MCF 10A (cell line): ENCODE measurements around the gene TAOK3. TPM values are rescaled to one million over a fixed set of nuclear protein-coding genes. Genes with fewer than 3 reads are reported as not detected.

Experiments used
- BruUV-seq: library from RNA; stranded (reverse); fragments of 400-500 nt; replicated peaks from 2 replicates; lab custom pipeline; 2021; lab: Mats Ljungman, UMichigan
- CTCF ChIA-PET: fragments of 300-600 bp; sonication (Branson Sonifier 250); formaldehyde crosslinking; extraction: SDS; loops from one replicate; lab custom pipeline; 2021; ENCODE audit warnings: antibody characterized with exemption, inconsistent platforms; lab: Yijun Ruan, JAX
- POLR2A ChIA-PET: fragments of 300-600, 350-650 bp; sonication (Branson Sonifier 250); formaldehyde crosslinking; extraction: SDS; loops from one replicate; lab custom pipeline; 2020; ENCODE audit warnings: antibody characterized with exemption, inconsistent platforms; lab: Yijun Ruan, JAX
- DNase-seq: peaks from one replicate; pipeline ENCODE4 v3.0.0-alpha.2; 2018; ENCODE audit not compliant: unreplicated experiment
- H3K27ac Mint-ChIP-seq: one replicate; pipeline ENCODE4 v1.8.0; 2022; ENCODE audit warnings: mild to moderate bottlenecking, low read depth, mixed read lengths; ENCODE audit not compliant: unreplicated experiment
- H3K27me3 Mint-ChIP-seq: one replicate; pipeline ENCODE4 v1.8.0; 2022; ENCODE audit warnings: mixed read lengths; ENCODE audit not compliant: insufficient read depth, unreplicated experiment
- H3K36me3 Mint-ChIP-seq: one replicate; pipeline ENCODE4 v1.8.0; 2022; ENCODE audit warnings: mild to moderate bottlenecking, moderate library complexity, mixed read lengths; ENCODE audit not compliant: insufficient read depth, unreplicated experiment
- H3K4me1 Mint-ChIP-seq: one replicate; pipeline ENCODE4 v1.8.0; 2022; ENCODE audit warnings: mixed read lengths; ENCODE audit not compliant: insufficient read depth, unreplicated experiment
- H3K4me3 Mint-ChIP-seq: one replicate; pipeline ENCODE4 v1.8.0; 2022; ENCODE audit warnings: mild to moderate bottlenecking, moderate library complexity, mixed read lengths; ENCODE audit not compliant: unreplicated experiment
- H3K9me3 Mint-ChIP-seq: one replicate; pipeline ENCODE4 v1.8.0; 2022; ENCODE audit warnings: mixed read lengths; ENCODE audit not compliant: unreplicated experiment
- intact Hi-C: fragments of 100-400 bp; cut with micrococcal nuclease; formaldehyde crosslinking; loops from 2 replicates; pipeline ENCODE4 v1.14.1; 2022
- total RNA-seq: library from RNA; stranded (reverse); gene quantifications from 2 replicates; pipeline ENCODE4 v1.2.3, GENCODE V29; 2022
- TF ChIP-seq, protein P1 (sequence below): fragments of 200-600 bp; IDR thresholded peaks from one replicate; pipeline ENCODE4 v1.8.0; 2022; ENCODE audit warnings: antibody characterized with exemption, mild to moderate bottlenecking; ENCODE audit not compliant: unreplicated experiment

Gene TAOK3
- total RNA-seq, 1 experiment from 2014 or later = 28.6 TPM

DNA sequence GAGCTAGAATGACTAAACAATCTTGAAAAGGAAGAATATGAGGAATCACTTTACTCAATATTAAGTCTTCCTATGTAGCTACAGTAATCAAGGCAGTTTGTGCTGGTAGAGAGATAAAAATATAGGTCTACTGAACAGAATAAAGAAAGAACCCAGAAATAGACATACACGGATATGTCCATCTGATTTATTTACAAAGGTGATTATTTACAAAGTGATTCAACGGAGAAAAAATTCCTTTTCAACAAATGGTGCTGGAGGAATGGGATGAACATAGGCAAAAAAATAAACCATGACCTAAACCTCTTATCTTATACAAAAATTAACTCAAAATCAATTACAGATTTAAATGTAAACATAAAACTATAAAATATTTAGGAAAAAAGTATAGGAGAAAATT is 36.6 kb downstream of the TAOK3 start:
- H3K27me3 Mint-ChIP-seq = no peaks in the 10 kb centered on the region
- CTCF ChIA-PET = interaction anchor here (0.6 to 0.8 kb wide), 3 partner anchors 12 to 153 kb away, joined by 3 read pairs; partner anchors contain the start of gene SUDS3
- intact Hi-C loops = no loop called here
- POLR2A ChIA-PET = no interaction called here
- H3K4me1 Mint-ChIP-seq = no peaks in the 10 kb centered on the region
- TF ChIP-seq, protein P1, sequence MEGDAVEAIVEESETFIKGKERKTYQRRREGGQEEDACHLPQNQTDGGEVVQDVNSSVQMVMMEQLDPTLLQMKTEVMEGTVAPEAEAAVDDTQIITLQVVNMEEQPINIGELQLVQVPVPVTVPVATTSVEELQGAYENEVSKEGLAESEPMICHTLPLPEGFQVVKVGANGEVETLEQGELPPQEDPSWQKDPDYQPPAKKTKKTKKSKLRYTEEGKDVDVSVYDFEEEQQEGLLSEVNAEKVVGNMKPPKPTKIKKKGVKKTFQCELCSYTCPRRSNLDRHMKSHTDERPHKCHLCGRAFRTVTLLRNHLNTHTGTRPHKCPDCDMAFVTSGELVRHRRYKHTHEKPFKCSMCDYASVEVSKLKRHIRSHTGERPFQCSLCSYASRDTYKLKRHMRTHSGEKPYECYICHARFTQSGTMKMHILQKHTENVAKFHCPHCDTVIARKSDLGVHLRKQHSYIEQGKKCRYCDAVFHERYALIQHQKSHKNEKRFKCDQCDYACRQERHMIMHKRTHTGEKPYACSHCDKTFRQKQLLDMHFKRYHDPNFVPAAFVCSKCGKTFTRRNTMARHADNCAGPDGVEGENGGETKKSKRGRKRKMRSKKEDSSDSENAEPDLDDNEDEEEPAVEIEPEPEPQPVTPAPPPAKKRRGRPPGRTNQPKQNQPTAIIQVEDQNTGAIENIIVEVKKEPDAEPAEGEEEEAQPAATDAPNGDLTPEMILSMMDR = no peak
- no peaks in the 10 kb centered on the region for H3K36me3 Mint-ChIP-seq
- DNase-seq = no peak
- H3K27ac Mint-ChIP-seq = no peak overlapping the region
- no peak overlapping the region for H3K4me3 Mint-ChIP-seq
- H3K9me3 Mint-ChIP-seq = no peaks in the 10 kb centered on the region
- BruUV-seq = no TSS peak

DNA sequence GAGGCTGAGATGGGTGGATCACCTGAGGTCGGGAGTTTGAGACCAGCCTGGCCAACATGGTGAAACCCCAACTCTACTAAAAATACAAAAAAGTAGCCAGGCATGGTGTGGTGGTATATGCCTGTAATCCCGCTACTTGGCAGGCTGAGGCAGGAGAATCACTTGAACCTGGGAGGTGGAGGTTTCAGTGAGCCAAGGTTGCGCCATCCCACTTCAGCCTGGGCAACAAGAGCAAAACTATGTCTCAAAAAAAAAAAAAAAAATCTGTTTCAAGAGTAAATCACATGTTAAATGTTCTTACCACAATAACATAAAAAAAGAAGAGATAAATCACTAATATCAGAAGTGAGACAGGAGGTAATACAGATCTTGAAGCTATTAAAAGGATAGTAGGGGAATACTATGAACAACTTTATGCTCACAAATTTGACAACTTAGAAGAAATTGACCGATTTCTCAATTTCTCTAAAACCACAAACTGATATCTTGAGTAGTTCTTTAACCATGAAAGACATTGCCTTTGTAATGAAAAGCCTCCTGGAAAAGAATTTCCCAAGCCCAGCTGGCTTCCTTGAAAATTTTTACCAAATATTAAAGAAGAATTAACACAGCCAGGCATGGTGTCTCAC is 37.7 kb downstream of the TAOK3 start:
- POLR2A ChIA-PET = no interaction called here
- TF ChIP-seq, protein P1 = no peak
- Mint-ChIP-seq H3K4me1 (peaks cover 6% of the 10 kb centered on the region), H3K9me3 (peaks cover 7% of the 10 kb centered on the region), H3K27me3 (no peaks in the 10 kb centered on the region), H3K4me3 (no peak overlapping the region), H3K27ac (peak overlapping the region; percentile 61), H3K36me3 (no peaks in the 10 kb centered on the region)
- intact Hi-C loops = no loop called here
- CTCF ChIA-PET = interaction anchor here (0.7 to 0.8 kb wide), 2 partner anchors 18 to 141 kb away, joined by 3 read pairs; no protein-coding TSS in a partner anchor
- DNase-seq = peak; percentile 23
- BruUV-seq = no TSS peak

DNA sequence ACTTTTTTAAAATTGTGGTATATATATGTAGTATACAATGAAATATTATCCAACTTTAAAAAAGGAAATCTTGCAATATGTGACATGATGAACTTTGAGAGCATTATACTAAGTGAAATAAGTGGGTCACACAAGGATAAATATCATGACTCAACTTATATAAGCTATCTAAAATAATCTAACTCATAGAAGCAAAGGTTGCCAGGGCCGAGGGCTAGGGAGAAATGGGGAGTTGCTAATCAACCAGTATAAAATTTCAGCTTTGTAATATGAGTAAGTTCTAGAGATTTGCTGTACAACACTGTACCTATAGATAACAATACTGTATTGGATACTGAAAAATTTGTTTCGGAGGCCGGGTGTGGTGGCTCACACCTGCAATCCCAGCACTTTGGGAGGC is 38.5 kb downstream of the TAOK3 start:
- POLR2A ChIA-PET = no interaction called here
- peaks cover 6% of the 10 kb centered on the region for H3K4me1 Mint-ChIP-seq
- no peak overlapping the region for H3K27ac Mint-ChIP-seq
- H3K4me3 Mint-ChIP-seq = no peak overlapping the region
- H3K27me3 Mint-ChIP-seq = no peaks in the 10 kb centered on the region
- BruUV-seq = no TSS peak
- CTCF ChIA-PET = interaction anchor here (0.6 kb wide), 1 partner anchor 20 kb away, joined by 3 read pairs; no protein-coding TSS in a partner anchor
- TF ChIP-seq, protein P1 = no peak
- no peaks in the 10 kb centered on the region for H3K36me3 Mint-ChIP-seq
- DNase-seq = no peak
- intact Hi-C loops = no loop called here
- H3K9me3 Mint-ChIP-seq = peaks cover 7% of the 10 kb centered on the region

DNA sequence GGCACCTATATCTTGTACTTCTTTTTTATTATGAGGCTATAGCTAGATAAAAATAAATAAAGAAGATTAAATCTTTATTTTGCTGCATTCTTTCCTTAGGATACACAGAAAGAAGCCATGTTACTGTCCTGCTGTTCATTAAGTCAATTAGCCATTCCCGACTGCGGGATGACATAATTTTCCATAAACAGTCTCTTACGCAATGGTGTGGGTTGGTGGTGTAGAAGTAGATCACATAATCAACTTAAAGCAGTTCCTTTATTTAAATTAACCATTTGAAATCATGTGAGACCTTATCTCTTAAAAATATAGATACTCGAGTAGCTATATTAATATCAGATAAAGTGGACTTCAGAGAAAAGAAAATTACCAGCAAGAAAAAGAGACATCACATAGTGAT is 40.2 kb downstream of the TAOK3 start:
- peaks cover 6% of the 10 kb centered on the region for H3K4me1 Mint-ChIP-seq
- CTCF ChIA-PET = interaction anchor here (0.5 to 3.2 kb wide), 5 partner anchors 15 to 1438 kb away, joined by 3 to 10 read pairs (median 4); partner anchors contain the start of gene SUDS3
- peak overlapping the region; percentile 33 for H3K27ac Mint-ChIP-seq

More for the DNA sequence above, 40.2 kb downstream of the TAOK3 start:
- POLR2A ChIA-PET = no interaction called here
- no TSS peak for BruUV-seq
- H3K9me3 Mint-ChIP-seq = peaks cover 7% of the 10 kb centered on the region
- H3K36me3 Mint-ChIP-seq = no peaks in the 10 kb centered on the region
- TF ChIP-seq, protein P1 = no peak
- DNase-seq = peak; percentile 26
- intact Hi-C loops = no loop called here
- H3K27me3 Mint-ChIP-seq = no peaks in the 10 kb centered on the region
- no peak overlapping the region for H3K4me3 Mint-ChIP-seq
